Daoy (cell line): ENCODE data around the gene RSPO3. TPM values are rescaled to one million over a fixed set of nuclear protein-coding genes. Genes with fewer than 3 reads are reported as not detected.
"Not testable (repeated sequence)": the region's sequence is repeated elsewhere in the genome, so short reads cannot be mapped to it uniquely, and the experiment has no call there.

ENCODE experiments used
- DNase-seq: peaks from one replicate; pipeline ENCODE4 v3.0.0-alpha.2; 2015; ENCODE audit warnings: low read depth
- total RNA-seq: library from RNA; depleted of rRNA; stranded (reverse); fragments of >200 nt; shearing (Covaris generic); gene quantifications from 2 replicates; pipeline ENCODE4 v1.2.3, GENCODE V29; 2014; rRNA removed

Gene RSPO3
- total RNA-seq, result not detected in 2 replicates

GRCh38 chr6:127118298-127119101, at the start of gene RSPO3:
Gene RSPO3, plus strand, starts transcription at chr6:127118671. Its CDS starts 522 bp downstream, at chr6:127119193.
- peak; percentile 44 for DNase-seq

GRCh38 chr6:127069659-127070279, 48.7 kb upstream of the RSPO3 start:
- DNase-seq, result no peak

- DNase-seq, result no peak
Measured at GRCh38 chr6:127073222-127073621, 45.2 kb upstream of the RSPO3 start.

GRCh38 chr6:127076466-127076865, 42.0 kb upstream of the RSPO3 start:
- DNase-seq, result no peak

- DNase-seq, result no peak
Measured at GRCh38 chr6:127077886-127078285, 40.6 kb upstream of the RSPO3 start.

GRCh38 chr6:127078669-127079068, 39.8 kb upstream of the RSPO3 start:
- DNase-seq, result no peak

- no peak for DNase-seq
Measured at GRCh38 chr6:127079681-127080080, 38.8 kb upstream of the RSPO3 start.

GRCh38 chr6:127080081-127080480, 38.4 kb upstream of the RSPO3 start:
- no peak for DNase-seq

- DNase-seq, result no peak
Measured at GRCh38 chr6:127083231-127083962, 35.1 kb upstream of the RSPO3 start.

- DNase-seq, result no peak
Measured at GRCh38 chr6:127083963-127084310, 34.5 kb upstream of the RSPO3 start.

- no peak for DNase-seq
Measured at GRCh38 chr6:127085181-127085580, 33.3 kb upstream of the RSPO3 start.

- no peak for DNase-seq
Measured at GRCh38 chr6:127090051-127090450, 28.4 kb upstream of the RSPO3 start.

GRCh38 chr6:127092466-127092865, 26.0 kb upstream of the RSPO3 start:
- DNase-seq, result no peak

GRCh38 chr6:127094791-127095190, 23.7 kb upstream of the RSPO3 start:
- DNase-seq, result no peak

GRCh38 chr6:127096167-127096566, 22.3 kb upstream of the RSPO3 start:
- no peak for DNase-seq

- not testable (repeated sequence) for DNase-seq
Measured at GRCh38 chr6:127097442-127097841, 21.0 kb upstream of the RSPO3 start.

- DNase-seq, result no peak
Measured at GRCh38 chr6:127100510-127101140, 17.8 kb upstream of the RSPO3 start.

- peak; percentile 29 for DNase-seq
Measured at GRCh38 chr6:127102299-127102698, 16.2 kb upstream of the RSPO3 start.

GRCh38 chr6:127102859-127103258, 15.6 kb upstream of the RSPO3 start:
- DNase-seq, result no peak

- DNase-seq, result no peak
Measured at GRCh38 chr6:127103482-127103881, 15.0 kb upstream of the RSPO3 start.

- DNase-seq, result no peak
Measured at GRCh38 chr6:127107916-127108315, 10.6 kb upstream of the RSPO3 start.

GRCh38 chr6:127110712-127111111, 7.8 kb upstream of the RSPO3 start:
- no peak for DNase-seq
